Middle frontal gyrus (tissue), 1 donor: ENCODE measurements around the gene ACVRL1.

Source experiments
- DNase-seq: peaks from one replicate; pipeline ENCODE4 v3.0.0-alpha.2; 2015; ENCODE audit warnings: low spot score; ENCODE audit errors: extremely low spot score

The ACVRL1 gene

DNA sequence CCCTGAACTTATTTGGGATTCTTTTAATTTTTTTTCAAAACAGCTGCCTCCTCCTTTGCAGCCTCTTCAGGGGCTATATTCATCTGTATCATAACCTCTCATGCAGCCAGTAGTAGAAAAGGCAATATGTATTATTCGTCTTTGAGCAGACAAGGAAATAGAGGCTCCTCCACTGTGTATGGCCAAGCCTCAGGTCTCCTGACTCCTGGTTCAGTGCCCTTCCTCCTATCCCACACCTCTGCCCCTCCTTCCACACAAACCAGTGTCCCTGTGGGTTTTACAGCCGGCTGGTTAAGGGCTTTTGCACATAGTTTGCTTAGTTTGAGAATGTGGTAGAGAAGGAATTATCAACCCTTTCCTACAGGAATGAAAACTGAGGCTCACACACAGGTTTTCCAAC, 8.8 kb upstream of the ACVRL1 start:
- no peak for DNase-seq

DNA sequence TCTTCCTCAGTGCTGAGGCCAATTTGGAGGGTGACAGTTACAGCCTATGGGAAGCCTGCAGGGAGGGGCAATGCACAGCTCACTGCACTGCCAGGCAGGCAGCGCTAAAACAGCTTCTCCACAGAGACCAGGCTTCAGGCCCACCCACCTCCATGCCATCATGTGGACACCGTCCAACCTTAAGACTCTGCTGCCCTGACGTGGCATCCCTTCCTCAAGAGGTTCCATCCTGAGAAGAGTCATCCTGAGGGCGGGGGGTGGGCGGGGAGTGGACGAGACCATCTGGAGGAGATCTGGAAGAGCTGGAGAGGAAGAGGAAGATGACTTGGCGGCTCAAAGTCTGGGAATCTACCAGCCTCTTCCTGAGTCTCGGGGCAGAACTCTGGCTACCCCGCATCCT, 8.4 kb upstream of the ACVRL1 start:
- DNase-seq, result no peak

- no peak for DNase-seq
Measured at GRCh38 chr12:51900323-51900889, 6.9 kb upstream of the ACVRL1 start.

DNA sequence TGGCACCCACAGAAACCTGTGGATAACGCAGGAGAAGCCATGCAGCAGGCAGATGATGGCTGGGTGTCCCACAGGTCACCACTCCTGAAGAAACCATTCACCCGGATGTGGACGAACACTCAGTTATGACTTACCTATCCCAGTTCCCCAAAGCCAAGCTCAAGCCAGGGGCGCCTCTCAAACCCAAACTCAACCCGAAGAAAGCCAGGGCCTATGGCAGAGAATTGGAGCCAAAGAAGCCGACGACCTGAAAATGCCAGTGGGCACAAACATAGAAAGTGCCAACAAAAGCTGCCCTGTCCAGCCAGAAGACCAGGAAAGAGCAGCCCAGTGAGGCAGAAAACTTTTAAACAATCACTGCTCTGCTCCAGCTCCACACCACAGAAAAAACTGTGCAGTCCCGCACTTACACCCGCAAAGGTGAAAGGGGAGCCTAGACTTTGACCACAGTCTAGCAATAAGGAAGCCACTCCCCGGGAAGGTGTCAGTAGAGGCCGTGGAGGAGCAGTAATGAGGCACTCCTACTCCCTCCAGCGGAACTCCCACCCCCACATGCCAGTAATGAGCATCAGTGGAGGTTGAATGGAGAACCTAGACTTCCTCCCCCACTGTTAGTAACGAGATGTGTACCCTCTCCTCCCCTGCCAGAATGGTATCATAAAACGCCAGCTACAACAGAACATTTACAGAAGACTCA, 6.0 kb upstream of the ACVRL1 start:
- DNase-seq, result no peak

DNA sequence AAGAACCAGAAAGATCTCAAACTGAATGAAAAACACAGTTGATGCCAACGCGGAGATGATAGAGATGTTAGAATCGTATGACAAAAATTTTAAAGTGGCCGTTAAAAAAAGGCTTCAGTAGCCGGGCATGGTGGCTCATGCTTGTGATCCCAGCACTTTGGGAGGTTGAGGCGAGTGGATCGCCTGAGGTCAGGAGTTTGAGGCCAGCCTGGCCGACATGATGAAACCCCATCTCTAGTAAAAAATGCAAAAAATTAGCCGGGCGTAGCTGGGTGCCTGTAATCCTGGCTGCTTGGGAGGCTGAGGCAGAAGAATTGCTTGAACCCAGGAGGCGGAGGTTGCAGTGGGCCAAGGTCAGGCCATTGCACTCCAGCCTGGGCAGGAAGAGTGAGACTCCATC, 5.4 kb upstream of the ACVRL1 start:
- no peak for DNase-seq

DNA sequence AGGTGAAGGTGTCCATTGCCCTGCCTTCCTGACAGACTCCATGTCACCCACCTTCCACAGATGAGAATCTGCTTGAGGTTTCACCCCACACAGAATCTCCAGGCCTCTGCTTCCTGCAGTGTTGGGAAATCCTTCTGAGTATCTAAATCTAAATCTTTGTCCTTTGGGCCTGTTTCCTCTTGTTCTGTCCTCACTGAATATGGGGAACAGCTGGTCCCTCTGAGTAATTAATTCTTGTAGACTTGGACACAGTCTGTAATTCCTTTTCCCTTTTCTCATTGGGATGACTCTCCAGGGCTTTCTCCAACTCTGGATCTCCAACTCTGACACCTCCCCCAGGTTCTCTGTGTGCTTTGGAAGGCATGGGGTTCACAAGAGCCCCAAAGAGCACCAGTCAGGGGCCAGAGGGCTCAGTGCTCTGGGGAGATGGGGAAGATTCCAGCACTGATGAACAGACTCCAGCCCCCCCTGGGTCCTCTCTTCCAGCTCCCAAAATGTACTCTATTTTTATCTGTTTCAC, 2.3 kb upstream of the ACVRL1 start:
- no peak for DNase-seq

- DNase-seq, result no peak
Measured at GRCh38 chr12:51905471-51906429, 1.6 kb upstream of the ACVRL1 start.

DNA sequence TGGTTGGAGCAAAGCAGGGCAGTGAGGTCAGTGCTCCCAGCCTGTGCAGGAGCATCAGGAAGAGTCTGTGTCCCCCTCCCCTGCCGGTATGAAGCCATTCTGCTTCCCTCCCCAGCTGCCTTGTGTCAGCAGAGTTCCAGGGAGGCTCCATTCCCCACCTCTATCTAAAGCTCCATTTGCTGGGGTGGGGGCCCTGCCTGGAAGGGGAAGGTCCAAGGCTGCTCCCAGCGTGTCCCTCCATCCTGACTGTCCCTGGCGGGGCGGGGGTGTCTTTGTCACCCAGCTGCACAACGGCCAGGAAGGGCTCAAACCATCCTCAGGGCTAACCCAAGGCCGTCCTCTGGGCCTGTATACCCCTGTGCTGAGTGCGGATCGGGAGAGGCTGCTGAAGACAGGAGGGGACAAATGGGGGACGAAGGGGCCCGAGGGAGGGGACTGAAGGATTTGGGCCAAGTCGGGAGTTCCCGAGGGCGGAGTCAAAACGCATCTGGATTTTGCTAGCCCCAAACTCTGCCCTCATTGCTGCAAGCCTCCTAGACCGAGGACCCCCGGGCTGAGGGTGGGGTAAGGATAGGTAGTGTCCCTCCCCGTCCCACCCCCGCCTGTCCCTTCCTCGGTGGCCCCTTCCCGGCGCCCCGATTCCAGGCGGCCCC, 748 bp upstream of the ACVRL1 start:
- no peak for DNase-seq

DNA sequence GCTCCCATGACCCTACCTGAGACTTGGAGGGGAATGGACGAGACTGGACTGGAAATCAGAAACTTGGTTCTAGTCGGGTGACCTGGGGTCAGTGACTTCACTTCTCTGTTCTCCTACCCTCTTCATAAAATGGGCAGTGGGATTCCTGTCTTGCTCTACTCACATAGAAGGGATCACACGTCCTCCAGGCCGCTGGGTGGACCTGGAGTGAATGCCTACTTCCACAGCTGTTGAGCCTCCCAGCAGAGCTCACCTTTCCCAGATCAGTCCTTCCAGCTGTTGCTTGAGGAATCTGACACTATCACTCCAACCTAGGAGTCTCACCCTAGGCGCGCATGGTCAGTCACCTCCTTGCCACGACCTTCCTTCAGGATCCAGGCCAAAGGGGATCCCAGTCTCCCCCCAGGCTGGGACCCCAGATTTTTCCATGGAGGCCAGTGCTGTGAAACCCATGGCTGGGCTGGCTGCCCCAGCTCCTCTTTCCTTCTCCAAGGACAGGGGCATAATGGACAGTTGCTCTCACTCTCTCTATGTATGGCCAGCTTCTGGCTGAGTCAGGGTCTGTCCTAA, 637 bp downstream of the ACVRL1 start:
- no peak for DNase-seq

GRCh38 chr12:51908876-51909592, 1.7 kb downstream of the ACVRL1 start:
- no peak for DNase-seq

DNA sequence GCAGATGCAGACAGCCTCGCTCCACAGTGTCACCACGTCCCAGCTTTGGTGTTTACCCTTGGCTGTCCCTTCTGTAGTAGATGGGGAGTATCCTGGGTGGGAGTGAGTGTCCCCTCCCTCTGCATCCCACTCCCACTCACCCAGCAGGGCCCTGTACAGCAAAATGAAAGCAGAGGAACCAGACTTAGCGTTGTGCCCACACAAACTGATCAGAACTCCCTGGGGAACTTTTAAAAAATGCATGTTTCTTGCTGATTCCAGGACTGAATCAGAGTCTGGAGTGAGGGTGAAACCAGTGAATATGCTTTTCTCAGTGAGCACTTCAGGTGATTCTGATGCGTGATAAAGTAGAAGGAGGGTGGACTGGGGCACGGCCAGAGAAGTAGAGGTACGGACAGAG, 2.9 kb downstream of the ACVRL1 start:
- DNase-seq, result no peak

- DNase-seq, result no peak
Measured at GRCh38 chr12:51910691-51911090, 3.4 kb downstream of the ACVRL1 start.

- no peak for DNase-seq
Measured at GRCh38 chr12:51911307-51911706, 4.0 kb downstream of the ACVRL1 start.

DNA sequence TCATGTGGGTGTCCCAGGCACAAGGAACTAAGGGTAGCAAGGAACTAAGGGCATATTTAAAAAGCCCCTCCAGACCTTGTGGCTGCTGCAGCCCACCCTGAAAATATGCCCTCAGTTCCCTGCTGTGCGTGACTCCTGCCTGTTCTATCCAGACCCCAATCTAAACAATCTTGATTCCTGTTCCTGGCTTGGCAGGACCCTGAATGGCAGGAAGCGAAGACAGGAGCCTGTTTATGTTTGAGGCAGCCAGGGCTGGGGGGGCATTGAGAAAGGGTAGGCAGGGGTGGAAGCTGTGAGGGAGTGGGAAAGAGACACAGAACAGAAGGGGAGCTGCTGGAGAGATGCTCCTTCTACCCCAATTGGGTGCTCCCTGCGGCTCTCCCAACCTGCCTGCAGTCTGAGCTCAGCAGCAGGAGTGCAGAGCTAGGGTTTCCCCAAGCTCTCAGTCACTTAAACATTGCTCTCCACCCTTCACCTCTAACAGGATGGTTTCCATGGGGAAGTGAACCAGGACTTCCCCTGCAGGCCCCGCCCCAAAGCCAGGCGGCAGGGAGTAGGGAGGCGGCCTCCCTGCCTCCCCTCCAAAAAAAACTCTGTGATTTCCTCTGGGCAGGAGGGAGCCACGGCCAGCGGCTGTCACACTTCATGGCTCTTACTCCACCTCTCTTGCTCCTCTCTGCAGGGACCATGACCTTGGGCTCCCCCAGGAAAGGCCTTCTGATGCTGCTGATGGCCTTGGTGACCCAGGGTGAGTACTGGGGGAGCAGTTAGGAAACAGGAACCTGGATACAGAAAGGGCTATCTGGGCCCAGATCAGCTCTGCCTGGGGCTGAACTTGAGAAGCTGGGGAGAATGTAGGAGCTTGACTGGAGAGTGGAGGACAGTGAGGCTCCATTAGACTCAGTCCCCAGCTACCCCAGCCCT, 4.7 kb downstream of the ACVRL1 start:
- no peak for DNase-seq

GRCh38 chr12:51913071-51914033, 6.0 kb downstream of the ACVRL1 start:
- DNase-seq, result no peak

DNA sequence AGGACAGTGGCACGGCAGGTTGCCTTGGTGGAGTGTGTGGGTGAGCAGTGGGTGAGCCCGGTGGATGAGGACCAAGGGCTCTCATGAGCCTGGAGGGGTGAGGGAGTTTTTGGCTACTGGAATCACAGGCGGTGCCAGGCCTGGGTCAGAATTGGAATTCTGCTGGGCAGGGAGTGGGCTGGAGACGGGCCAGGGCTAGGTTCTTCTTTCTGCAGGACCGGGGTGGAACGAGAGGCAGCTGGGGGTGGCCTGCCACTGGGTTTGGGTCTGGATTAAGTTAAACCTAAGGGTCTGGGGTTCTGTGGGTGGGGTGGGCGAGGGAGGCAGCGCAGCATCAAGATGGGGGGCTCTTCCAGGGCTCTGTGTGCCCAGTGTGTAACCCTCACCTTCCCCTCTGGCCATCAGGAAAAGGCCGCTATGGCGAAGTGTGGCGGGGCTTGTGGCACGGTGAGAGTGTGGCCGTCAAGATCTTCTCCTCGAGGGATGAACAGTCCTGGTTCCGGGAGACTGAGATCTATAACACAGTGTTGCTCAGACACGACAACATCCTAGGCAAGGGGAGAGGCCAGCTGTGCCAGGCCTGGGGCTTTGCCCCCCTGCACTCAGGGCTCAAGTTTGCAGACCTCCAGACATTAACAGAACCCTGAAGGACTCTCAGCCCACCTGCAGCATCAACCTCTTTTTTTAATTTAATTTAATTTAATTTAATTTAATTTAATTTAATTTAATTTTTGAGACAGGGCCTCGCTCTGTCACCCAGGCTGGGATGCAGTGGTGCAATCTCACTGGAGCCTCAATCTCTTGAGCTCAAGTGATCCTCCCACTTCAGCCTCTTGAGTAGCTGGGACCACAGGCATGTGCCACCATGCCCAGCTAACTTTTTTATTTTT, 7.0 kb downstream of the ACVRL1 start:
- no peak for DNase-seq

GRCh38 chr12:51915003-51915625, 7.8 kb downstream of the ACVRL1 start:
- DNase-seq, result no peak
